Activated CD8-positive, alpha-beta memory T cell treated with anti-CD3 and anti-CD28 coated beads, Interleukin-2, amount 50 U/mL, for 24 hours (primary cell): ENCODE results near the gene PNLIPRP2.

Source experiments
- DNase-seq: peaks from one replicate; pipeline ENCODE4 v3.0.0-alpha.2; 2020; ENCODE audit errors: extremely low read depth

PNLIPRP2 gene

GRCh38 chr10:116612107-116612769 lies 8.5 kb upstream of the PNLIPRP2 start:
- DNase-seq: no peak

GRCh38 chr10:116613471-116613870 lies 7.3 kb upstream of the PNLIPRP2 start:
- DNase-seq: no peak

- no peak for DNase-seq
Measured at GRCh38 chr10:116614796-116615195, 6.0 kb upstream of the PNLIPRP2 start.

GRCh38 chr10:116615199-116615776 lies 5.5 kb upstream of the PNLIPRP2 start:
- no peak for DNase-seq

GRCh38 chr10:116621476-116621875 lies 723 bp downstream of the PNLIPRP2 start:
- no peak for DNase-seq

GRCh38 chr10:116621934-116622655 lies 1.3 kb downstream of the PNLIPRP2 start:
- DNase-seq: no peak

- no peak for DNase-seq
Measured at GRCh38 chr10:116625845-116626244, 5.1 kb downstream of the PNLIPRP2 start.

GRCh38 chr10:116626815-116627214 lies 6.1 kb downstream of the PNLIPRP2 start:
- DNase-seq: no peak

GRCh38 chr10:116627386-116627933 lies 6.7 kb downstream of the PNLIPRP2 start:
- DNase-seq: no peak

GRCh38 chr10:116629340-116629739 lies 8.6 kb downstream of the PNLIPRP2 start:
- no peak for DNase-seq

GRCh38 chr10:116630020-116630419 lies 9.3 kb downstream of the PNLIPRP2 start:
- DNase-seq: no peak

GRCh38 chr10:116631871-116632295 lies 11.1 kb downstream of the PNLIPRP2 start:
- DNase-seq: no peak

GRCh38 chr10:116632596-116633215 lies 12.0 kb downstream of the PNLIPRP2 start:
- no peak for DNase-seq

GRCh38 chr10:116633216-116633600 lies 12.5 kb downstream of the PNLIPRP2 start:
- DNase-seq: no peak

- no peak for DNase-seq
Measured at GRCh38 chr10:116634126-116634975, 13.6 kb downstream of the PNLIPRP2 start.

GRCh38 chr10:116636385-116636784 lies 15.6 kb downstream of the PNLIPRP2 start:
- no peak for DNase-seq

GRCh38 chr10:116636976-116637375 lies 16.2 kb downstream of the PNLIPRP2 start:
- no peak for DNase-seq

GRCh38 chr10:116637830-116638229 lies 17.1 kb downstream of the PNLIPRP2 start:
- no peak for DNase-seq

GRCh38 chr10:116646502-116646901 lies 25.7 kb downstream of the PNLIPRP2 start:
- no peak for DNase-seq

- no peak for DNase-seq
Measured at GRCh38 chr10:116648903-116649302, 28.1 kb downstream of the PNLIPRP2 start.

- DNase-seq: no peak
Measured at GRCh38 chr10:116653885-116654284, 33.1 kb downstream of the PNLIPRP2 start.
